ENCODE data around the gene TTC3.

TTC3 gene

GRCh38 chr21:37232274-37233018 is 159.4 kb downstream of the TTC3 start:
- H3K4me3 ChIP-seq (ENCODE audit: low read depth, low read length), result no peak overlapping the region
- TF ChIP-seq CTCF (IDR thresholded peaks at IDR 0.05; ENCODE audit: borderline replicate concordance, insufficient read depth, low read depth, low read length), result no peak

GRCh38 chr21:37233551-37234146 is 160.6 kb downstream of the TTC3 start:
- H3K4me3 ChIP-seq (ENCODE audit: low read depth, low read length), result no peak overlapping the region
- no peak for TF ChIP-seq CTCF (IDR thresholded peaks at IDR 0.05; ENCODE audit: borderline replicate concordance, insufficient read depth, low read depth, low read length)

- H3K4me3 ChIP-seq (ENCODE audit: low read depth, low read length), result no peak overlapping the region
- no peak for TF ChIP-seq CTCF (IDR thresholded peaks at IDR 0.05; ENCODE audit: borderline replicate concordance, insufficient read depth, low read depth, low read length)
These were observed 164.3 kb downstream of the TTC3 start for GRCh38 chr21:37237346-37237745.

- H3K4me3 ChIP-seq (ENCODE audit: low read depth, low read length), result no peak overlapping the region
- TF ChIP-seq CTCF (IDR thresholded peaks at IDR 0.05; ENCODE audit: borderline replicate concordance, insufficient read depth, low read depth, low read length), result no peak
These were observed 164.7 kb downstream of the TTC3 start for GRCh38 chr21:37237764-37238163.

- TF ChIP-seq CTCF (IDR thresholded peaks at IDR 0.05; ENCODE audit: borderline replicate concordance, insufficient read depth, low read depth, low read length), result no peak
- H3K4me3 ChIP-seq (ENCODE audit: low read depth, low read length), result no peak overlapping the region
These were observed 167.9 kb downstream of the TTC3 start for GRCh38 chr21:37240978-37241377.

- TF ChIP-seq CTCF (IDR thresholded peaks at IDR 0.05; ENCODE audit: borderline replicate concordance, insufficient read depth, low read depth, low read length), result no peak
- H3K4me3 ChIP-seq (ENCODE audit: low read depth, low read length), result no peak overlapping the region
These were observed 168.4 kb downstream of the TTC3 start for GRCh38 chr21:37241426-37241825.

GRCh38 chr21:37243961-37244360 is 170.9 kb downstream of the TTC3 start:
- no peak overlapping the region for H3K4me3 ChIP-seq (ENCODE audit: low read depth, low read length)
- TF ChIP-seq CTCF (IDR thresholded peaks at IDR 0.05; ENCODE audit: borderline replicate concordance, insufficient read depth, low read depth, low read length), result no peak

All from GM12875 (cell line).